ENCODE measurements around the gene FNBP1.

Gene FNBP1

GRCh38 chr9:129853614-129854013 is 189.4 kb downstream of the FNBP1 start:
- no peak for DNase-seq

DNA sequence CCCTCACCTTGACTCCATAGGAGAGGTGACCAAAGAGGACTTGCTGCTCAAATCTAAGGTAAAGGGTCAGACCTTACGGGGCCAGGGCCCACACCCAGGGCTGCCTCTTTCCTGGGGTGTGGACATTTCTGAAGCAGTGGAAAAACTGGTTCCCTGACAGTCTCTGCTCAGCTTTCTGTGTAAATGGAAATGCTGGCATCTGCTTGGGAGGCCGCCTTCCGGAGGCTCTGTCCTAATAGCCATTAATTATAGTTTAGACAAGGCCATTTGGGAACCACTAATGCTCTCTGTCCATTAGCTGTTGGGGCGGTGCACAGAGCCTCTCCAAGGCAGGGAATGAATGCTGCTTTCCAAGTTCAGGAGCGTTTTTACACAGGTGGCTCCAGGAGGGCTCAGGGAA is 190.4 kb downstream of the FNBP1 start:
- no peak for DNase-seq

- DNase-seq, result no peak
Measured at GRCh38 chr9:129851821-129852220, 191.2 kb downstream of the FNBP1 start.

DNA sequence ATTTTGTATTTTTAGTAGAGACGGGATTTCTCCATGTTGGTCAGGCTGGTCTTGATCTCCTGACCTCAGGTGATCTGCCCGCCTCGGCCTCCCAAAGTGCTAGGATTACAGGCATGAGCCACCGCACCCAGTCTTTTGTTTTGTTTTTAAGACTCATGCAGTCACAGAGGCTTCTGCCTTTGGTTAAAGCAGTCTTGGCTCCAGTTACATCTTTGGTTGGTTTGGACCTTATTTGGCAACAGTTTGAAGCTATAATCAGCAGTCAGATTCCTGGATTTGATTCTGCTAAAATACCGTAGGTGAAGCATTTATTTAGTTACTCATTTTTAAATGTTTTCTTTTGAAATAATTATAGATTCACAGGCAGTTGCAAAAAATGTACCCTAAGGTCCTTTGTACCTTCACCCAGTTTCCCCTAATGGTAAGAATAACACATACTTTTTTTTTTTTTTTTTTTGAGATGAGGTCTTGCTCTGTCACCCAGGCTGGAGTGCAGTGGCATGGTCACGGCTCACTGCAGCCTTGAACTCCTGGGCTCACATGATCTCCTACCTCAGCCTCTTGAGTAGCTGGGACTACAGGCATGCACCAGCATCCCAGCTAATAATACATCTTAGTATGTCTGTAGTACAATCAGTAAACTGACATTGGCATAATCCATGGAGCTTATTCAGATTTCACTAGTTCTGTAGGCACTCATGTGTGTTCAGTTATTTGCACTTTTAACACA is 192.0 kb downstream of the FNBP1 start:
- peak; percentile 61 for DNase-seq

GRCh38 chr9:129849901-129850300 is 193.1 kb downstream of the FNBP1 start:
- peak; percentile 39 for DNase-seq

- no peak for DNase-seq
Measured at GRCh38 chr9:129848712-129849441, 194.1 kb downstream of the FNBP1 start.

- no peak for DNase-seq
Measured at GRCh38 chr9:129845373-129845772, 197.6 kb downstream of the FNBP1 start.

- DNase-seq, result no peak
Measured at GRCh38 chr9:129841071-129841470, 201.9 kb downstream of the FNBP1 start.

DNA sequence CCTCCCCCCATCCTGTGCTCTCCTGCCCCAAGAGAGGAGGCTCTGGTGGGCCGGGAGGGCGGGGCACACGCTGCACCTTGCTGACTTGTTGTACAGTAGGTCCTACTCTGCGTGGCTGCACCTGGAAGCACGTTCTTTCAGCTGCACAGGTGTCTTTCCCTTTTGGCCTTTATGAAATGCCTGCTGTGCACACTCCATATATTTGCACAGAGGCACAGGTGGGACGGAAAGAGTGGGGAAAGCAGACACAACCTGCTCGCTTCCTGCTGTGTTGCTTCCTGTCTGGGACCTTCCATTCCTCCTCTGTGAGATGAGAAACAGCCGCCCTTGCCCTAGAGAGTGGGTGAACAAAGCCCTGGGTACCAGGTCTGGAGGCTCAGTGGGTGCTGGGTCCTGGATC is 203.0 kb downstream of the FNBP1 start:
- DNase-seq, result no peak

GRCh38 chr9:129839324-129840023 is 203.5 kb downstream of the FNBP1 start:
- no peak for DNase-seq

DNA sequence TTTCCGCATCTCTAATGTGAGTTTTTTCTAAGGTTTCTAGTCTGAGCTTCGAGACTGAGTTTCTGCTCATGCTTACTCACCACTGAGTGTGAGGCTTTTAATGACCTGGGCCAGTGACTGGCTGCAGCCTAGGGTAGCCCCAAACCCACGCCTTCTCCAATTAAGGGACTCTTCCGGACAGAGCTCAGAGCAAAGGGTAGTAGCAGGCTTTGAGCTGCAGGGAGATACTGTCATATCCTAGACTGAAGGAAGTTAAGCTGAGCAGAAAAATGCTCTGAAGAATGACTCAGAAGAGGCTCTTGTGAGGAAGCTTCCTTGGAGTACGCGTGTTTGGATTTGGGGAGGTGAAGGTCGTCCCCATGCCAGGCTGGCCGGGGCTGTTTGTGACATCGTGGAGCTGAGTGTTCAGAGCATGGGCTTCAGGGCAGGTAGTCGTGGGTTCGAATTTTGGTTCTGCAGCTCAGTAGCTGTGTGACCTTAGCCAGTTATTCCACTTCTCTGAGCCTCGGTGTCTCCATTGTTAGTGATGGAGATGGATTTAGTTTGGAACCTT is 204.2 kb downstream of the FNBP1 start:
- peak; percentile 76 for DNase-seq

All from fibroblast of skin of back (primary cell).